Large intestine (tissue), 3 donors: ENCODE measurements around the gene KLHL26. TPM values are rescaled to one million over a fixed set of nuclear protein-coding genes. Genes with fewer than 3 reads are reported as not detected.

ENCODE experiments used
- DNase-seq, 2 donors: peaks; one replicate each; pipeline versions ENCODE4 v3.0.0 to v3.0.0-alpha.2; 2013
- H3K27ac ChIP-seq: one replicate; pipeline ENCODE4 v1.5.1; 2013; ENCODE audit warnings: low read length
- H3K27me3 ChIP-seq: 2 replicates; pipeline ENCODE4 v1.6.1; 2013; ENCODE audit warnings: low read length; ENCODE audit not compliant: control insufficient read depth, insufficient read depth
- H3K36me3 ChIP-seq: 2 replicates; pipeline ENCODE4 v1.6.1; 2013; ENCODE audit warnings: low read length; ENCODE audit not compliant: control insufficient read depth, insufficient read depth
- H3K4me1 ChIP-seq: one replicate; pipeline ENCODE4 v1.6.1; 2013; ENCODE audit warnings: low read length; ENCODE audit not compliant: control insufficient read depth, insufficient read depth
- H3K4me3 ChIP-seq: one replicate; pipeline ENCODE4 v1.5.1; 2013; ENCODE audit warnings: low read length
- H3K9me3 ChIP-seq: one replicate; pipeline ENCODE4 v1.6.1; 2013; ENCODE audit warnings: mild to moderate bottlenecking, low read depth, low read length, moderate library complexity; ENCODE audit not compliant: control insufficient read depth
- WGBS: methylation state at CpG from one replicate; pipeline ENCODE4 v1.1.5; 2013; ENCODE audit warnings: low lambda C conversion rate; ENCODE audit not compliant: insufficient coverage; 5-methylcytosine and 5-hydroxymethylcytosine counted together
- polyA plus RNA-seq: library from polyadenylated mRNA; unstranded; fragments of 120-200 nt; gene quantifications from one replicate; pipeline ENCODE4 v1.2.1, GENCODE V29; 2013

The KLHL26 gene
- polyA plus RNA-seq, 1 donor, result 4.6 TPM

DNA sequence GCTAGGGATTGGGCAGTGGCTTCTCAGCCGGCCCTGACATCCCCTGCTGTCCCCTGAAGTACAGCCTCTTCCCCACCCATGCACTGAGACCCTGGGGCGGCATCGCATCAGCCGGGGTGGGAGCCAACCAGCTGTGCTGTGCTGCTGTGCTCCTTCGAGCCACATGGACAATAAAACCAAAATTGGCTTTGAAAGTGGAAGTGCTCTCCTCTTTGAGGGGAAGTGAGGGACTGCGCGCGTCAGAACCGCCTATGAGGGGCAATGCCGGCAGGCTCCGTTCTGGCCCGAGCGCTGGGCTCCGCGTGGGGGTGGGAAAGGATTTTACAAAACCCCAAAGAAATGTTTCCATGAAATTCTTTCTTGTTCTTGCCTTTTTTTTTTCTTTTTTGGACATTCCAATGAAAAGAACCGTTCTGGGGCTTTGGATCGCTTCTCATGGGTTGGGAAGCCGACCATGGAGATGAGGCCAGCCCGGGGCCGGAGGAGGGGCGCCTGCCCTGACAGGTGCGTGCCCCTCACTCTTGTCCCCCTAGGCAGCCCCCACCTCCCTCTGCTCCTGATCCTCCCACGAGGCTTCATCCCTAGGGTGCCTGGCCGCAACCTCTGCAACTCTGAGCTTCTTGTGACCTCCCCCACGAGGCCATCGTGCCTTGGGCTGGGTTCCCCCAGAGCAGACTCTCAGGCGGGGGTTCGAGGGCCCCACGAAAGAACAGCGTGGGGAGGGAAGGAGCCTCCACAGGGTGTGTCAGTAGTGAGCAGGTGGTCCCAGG is 22.6 kb downstream of the KLHL26 start:
- H3K27ac ChIP-seq, result no peak overlapping the region
- no peak for DNase-seq
- H3K4me1 ChIP-seq, result peaks cover 9% of the 10 kb centered on the region
- no peaks in the 10 kb centered on the region for H3K27me3 ChIP-seq
- H3K36me3 ChIP-seq, result no peaks in the 10 kb centered on the region
- WGBS, result no CpG with 5 or more reads among the region's 30 CpGs
- H3K9me3 ChIP-seq, result no peaks in the 10 kb centered on the region
- H3K4me3 ChIP-seq, result no peak overlapping the region

DNA sequence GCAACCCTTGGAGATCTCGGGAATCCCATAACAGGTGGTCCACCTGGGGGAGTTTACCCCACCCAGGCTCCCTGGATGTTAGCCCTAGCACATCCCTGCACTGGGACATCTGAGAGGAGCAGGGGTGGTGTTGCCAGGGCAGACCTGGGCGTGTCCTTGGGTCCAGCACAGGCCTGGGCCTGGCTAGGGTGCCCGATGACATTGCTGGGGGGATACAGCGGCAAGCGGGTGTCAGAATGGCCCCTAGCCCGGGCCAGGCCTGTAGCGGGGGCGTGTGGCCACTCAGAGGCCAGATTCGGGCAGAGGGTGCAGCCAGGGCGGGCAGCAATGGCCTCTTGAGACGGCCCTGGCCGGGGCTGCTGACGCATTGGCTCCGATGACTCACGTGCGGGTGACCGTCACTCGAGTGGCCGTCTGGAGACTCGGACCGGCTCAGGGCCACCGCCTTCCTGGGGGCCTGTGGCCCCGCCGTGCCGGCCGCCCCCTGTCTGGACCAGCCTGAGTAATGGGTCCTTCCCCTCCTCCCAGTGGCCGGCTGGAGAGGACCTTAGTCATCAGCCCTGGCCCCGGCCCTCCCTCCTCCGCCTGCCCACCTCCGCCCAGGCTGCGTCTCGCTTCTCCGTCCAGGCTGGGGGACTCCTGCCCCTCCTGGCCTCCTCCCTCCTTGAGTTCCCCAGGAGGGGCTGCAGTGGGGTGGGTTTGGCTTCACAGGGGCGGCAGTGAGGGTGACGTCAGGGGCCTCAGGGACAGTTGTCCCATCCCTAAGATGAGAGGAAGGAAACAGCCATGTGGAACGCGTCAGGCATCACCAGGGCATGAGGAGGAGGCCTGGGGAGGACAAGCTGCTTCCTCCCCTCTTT is 23.5 kb downstream of the KLHL26 start:
- no peak for DNase-seq
- no CpG with 5 or more reads among the region's 37 CpGs for WGBS
- peaks cover 9% of the 10 kb centered on the region for H3K4me1 ChIP-seq
- no peaks in the 10 kb centered on the region for H3K36me3 ChIP-seq
- no peak overlapping the region for H3K4me3 ChIP-seq
- no peak overlapping the region for H3K27ac ChIP-seq
- no peaks in the 10 kb centered on the region for H3K27me3 ChIP-seq
- H3K9me3 ChIP-seq, result no peaks in the 10 kb centered on the region

- H3K36me3 ChIP-seq, result no peaks in the 10 kb centered on the region
- no peak overlapping the region for H3K4me3 ChIP-seq
- no peak for DNase-seq
- H3K4me1 ChIP-seq, result peaks cover 9% of the 10 kb centered on the region
- no CpG with 5 or more reads among the region's 10 CpGs for WGBS
- no peaks in the 10 kb centered on the region for H3K27me3 ChIP-seq
- no peak overlapping the region for H3K27ac ChIP-seq
- H3K9me3 ChIP-seq, result no peaks in the 10 kb centered on the region
Observed at GRCh38 chr19:18660939-18661670, 24.3 kb downstream of the KLHL26 start.

DNA sequence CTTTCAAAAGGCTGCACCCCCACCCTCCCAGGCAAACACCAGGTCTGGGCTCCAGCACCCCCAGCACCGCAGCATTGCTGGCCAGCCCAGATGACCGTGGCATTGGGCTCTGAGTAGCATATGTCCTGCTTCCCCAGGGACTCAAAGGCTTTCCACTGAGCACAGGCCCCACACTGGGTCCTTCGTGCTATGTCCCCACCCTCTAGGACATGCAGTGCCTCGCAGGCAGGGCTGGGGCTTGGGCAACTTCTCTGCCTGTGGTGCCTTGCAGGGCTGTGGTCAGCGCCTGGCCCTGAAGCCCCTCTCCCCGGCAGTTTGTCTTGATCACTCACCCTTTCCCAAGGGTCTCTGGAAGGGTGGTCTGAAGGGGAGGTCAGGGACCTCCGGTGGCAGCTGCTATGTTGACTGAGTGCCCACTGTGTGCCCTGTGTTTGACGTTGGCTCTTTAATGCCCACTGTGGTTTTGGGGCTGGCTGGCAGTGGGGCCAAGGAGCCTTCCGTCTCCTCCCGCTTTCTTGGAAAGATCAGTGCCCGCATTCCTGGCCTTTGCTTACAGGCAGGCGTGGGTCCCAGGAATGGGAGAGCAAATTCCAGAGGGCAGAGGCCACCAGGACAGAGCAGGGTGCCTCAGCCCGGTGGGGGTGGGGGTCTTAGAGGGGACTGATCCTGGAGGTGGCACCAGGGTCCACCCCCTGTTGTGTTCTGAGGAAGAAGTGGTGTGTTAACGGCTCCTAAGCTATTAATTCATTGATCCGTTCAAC is 26.3 kb downstream of the KLHL26 start:
- Histone ChIP-seq H3K27ac (no peak overlapping the region), H3K27me3 (no peaks in the 10 kb centered on the region), H3K36me3 (peaks cover 8% of the 10 kb centered on the region), H3K4me1 (peaks cover 4% of the 10 kb centered on the region), H3K4me3 (no peak overlapping the region), H3K9me3 (peaks cover 7% of the 10 kb centered on the region)
- WGBS, result no CpG with 5 or more reads among the region's 15 CpGs
- no peak for DNase-seq

- H3K4me1 ChIP-seq, result peaks cover 4% of the 10 kb centered on the region
- H3K27me3 ChIP-seq, result no peaks in the 10 kb centered on the region
- no peak overlapping the region for H3K27ac ChIP-seq
- H3K4me3 ChIP-seq, result no peak overlapping the region
- peaks cover 16% of the 10 kb centered on the region for H3K36me3 ChIP-seq
- no CpG with 5 or more reads among the region's 14 CpGs for WGBS
- DNase-seq, result no peak
- H3K9me3 ChIP-seq, result peaks cover 16% of the 10 kb centered on the region
Observed at GRCh38 chr19:18663940-18664530, 27.2 kb downstream of the KLHL26 start.

DNA sequence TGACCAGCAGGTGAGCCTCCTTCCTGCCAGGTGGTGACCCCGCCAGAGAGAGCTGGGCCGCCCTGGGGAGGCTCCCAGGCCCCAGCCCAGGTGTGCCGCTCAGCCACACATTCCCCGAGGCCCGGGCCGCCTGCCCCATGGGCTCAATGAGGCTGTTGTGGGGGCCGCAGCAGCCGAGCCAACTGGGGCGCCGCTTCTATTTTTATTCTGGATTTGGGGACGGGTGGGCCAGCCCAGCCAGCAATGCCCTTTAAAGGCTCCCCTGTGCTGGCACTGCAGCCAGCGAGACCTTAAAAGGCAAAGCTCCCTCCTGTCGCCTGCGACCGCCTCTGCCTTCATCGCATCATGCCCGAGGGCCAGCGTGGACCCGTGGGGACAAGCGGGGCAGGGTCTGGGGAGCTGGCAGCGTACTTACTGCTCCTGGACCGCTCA is 29.0 kb downstream of the KLHL26 start:
- no peak for DNase-seq
- WGBS, result no CpG with 5 or more reads among the region's 22 CpGs

GRCh38 chr19:18666317-18666716 is 29.5 kb downstream of the KLHL26 start:
- WGBS, result no CpG with 5 or more reads among the region's 12 CpGs
- H3K36me3 ChIP-seq, result peaks cover 22% of the 10 kb centered on the region
- peaks cover 4% of the 10 kb centered on the region for H3K4me1 ChIP-seq
- H3K27ac ChIP-seq, result no peak overlapping the region
- no peak for DNase-seq
- H3K9me3 ChIP-seq, result peaks cover 16% of the 10 kb centered on the region
- H3K4me3 ChIP-seq, result no peak overlapping the region
- H3K27me3 ChIP-seq, result no peaks in the 10 kb centered on the region

More for the DNA sequence above, 29.0 kb downstream of the KLHL26 start:
- Histone ChIP-seq H3K9me3 (peaks cover 16% of the 10 kb centered on the region), H3K36me3 (peaks cover 22% of the 10 kb centered on the region), H3K4me3 (no peak overlapping the region), H3K27ac (no peak overlapping the region), H3K27me3 (no peaks in the 10 kb centered on the region), H3K4me1 (peaks cover 4% of the 10 kb centered on the region)

GRCh38 chr19:18666784-18667183 is 30.0 kb downstream of the KLHL26 start:
- H3K4me1 ChIP-seq, result peaks cover 4% of the 10 kb centered on the region
- H3K36me3 ChIP-seq, result peaks cover 22% of the 10 kb centered on the region
- H3K27me3 ChIP-seq, result no peaks in the 10 kb centered on the region
- peaks cover 16% of the 10 kb centered on the region for H3K9me3 ChIP-seq
- no peak overlapping the region for H3K4me3 ChIP-seq
- no CpG with 5 or more reads among the region's 5 CpGs for WGBS
- H3K27ac ChIP-seq, result no peak overlapping the region
- DNase-seq, result no peak

DNA sequence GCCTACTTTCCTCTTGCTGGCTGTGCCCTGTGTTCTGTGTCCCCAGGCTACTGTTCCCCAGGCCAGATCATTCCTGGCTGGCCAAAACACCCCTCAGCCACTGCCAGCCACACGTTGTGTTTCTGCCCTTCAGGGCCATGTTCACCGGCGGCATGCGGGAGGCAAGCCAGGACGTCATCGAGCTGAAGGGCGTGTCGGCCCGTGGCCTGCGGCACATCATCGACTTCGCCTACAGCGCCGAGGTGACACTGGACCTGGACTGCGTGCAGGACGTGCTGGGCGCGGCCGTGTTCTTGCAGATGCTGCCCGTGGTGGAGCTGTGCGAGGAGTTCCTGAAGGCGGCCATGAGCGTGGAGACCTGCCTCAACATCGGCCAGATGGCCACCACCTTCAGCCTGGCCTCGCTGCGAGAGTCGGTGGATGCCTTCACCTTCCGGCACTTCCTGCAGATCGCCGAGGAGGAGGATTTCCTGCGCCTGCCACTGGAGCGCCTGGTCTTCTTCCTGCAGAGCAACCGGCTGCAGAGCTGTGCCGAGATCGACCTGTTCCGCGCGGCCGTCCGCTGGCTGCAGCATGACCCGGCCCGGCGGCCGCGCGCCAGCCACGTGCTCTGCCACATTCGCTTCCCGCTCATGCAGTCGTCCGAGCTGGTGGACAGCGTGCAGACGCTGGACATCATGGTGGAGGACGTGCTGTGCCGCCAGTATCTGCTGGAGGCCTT is 30.9 kb downstream of the KLHL26 start:
- DNase-seq, result no peak
- Histone ChIP-seq H3K4me1 (peaks cover 4% of the 10 kb centered on the region), H3K36me3 (peaks cover 22% of the 10 kb centered on the region), H3K27ac (no peak overlapping the region), H3K9me3 (peaks cover 16% of the 10 kb centered on the region), H3K4me3 (no peak overlapping the region), H3K27me3 (no peaks in the 10 kb centered on the region)
- WGBS, result no CpG with 5 or more reads among the region's 55 CpGs
